ENCODE results near the gene MAPKAPK5. TPM values are rescaled to one million over a fixed set of nuclear protein-coding genes. Genes with fewer than 3 reads are reported as not detected.

Gene MAPKAPK5
- total and polyA plus RNA-seq, 2 of the 13 experiments (the other 11 are each of a cell fraction or from before 2014, with no cell fraction given), result 43.2 to 58.2 TPM

DNA sequence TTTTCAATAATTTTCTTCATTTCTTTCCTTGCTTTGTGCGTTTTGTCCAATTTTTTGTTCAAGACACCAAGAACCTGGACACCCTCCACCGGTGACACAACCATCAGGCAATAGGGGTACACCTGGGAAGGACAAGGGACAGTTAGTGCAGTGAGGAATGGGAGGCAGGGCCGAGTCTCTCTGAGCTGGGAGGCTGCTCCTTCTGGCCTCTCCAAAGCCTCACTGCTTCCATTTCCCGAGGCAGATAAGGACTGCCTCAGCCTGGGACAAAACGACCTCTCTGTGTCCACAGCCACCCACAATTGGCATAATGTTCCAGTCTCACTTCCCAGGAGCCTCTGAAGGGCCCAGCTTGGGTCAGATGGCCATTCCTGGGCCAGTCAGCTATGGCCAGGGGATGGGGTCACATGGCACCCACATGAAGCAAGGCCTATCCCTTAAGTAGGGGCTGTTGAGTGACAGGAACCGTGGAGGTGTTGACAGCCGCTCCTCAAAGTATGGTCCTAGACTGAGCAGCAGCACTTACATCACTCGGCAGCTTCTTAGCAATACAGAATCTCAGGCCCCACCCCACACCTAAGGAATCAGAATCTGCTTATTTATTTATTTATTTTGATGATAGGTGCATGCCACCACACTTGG, 13.6 kb upstream of the MAPKAPK5 start:
- 66% methylated on average over 6 of the region's 8 CpGs for WGBS (ENCODE audit: low lambda C conversion rate)
- DNase-seq (ENCODE audit: low spot score) (no peak), FAIRE-seq (no peak), ATAC-seq (no peak; the same call in 1 of the 3 replicates)
- H3K27me3 ChIP-seq (ENCODE audit: control insufficient read depth in 1 of 2, insufficient read depth in 2 of 2, low read length in 2 of 2), result no peaks in the 10 kb centered on the region
- intact Hi-C loops (cut with micrococcal nuclease; ENCODE audit: unreplicated experiment) (no loop called here), in situ Hi-C loops (cut with HindIII; ENCODE audit: extremely low pct_ligation_motif_present, low pct_unique_long_range_greater_than_20kb) (no loop called here)
- H3K4me1 ChIP-seq (ENCODE audit: insufficient read depth, low read length), result peaks cover 8% of the 10 kb centered on the region; the same call in 1 of the 2 replicates
- no peaks in the 10 kb centered on the region for H3K36me3 ChIP-seq (replicated peaks in 1 of 2; ENCODE audit: control insufficient read depth in 1 of 2, insufficient read depth in 2 of 2, low read length in 2 of 2)
- H3K9ac ChIP-seq (ENCODE audit: insufficient read depth, low read depth, low read length), result no peak overlapping the region
- no peak overlapping the region for H3K27ac ChIP-seq (ENCODE audit: extremely low read length, insufficient read depth, low read length)
- H3K4me2 ChIP-seq (ENCODE audit: low read depth, low read length), result peak overlapping the region; percentile 55
- CTCF ChIA-PET (ENCODE audit: low intra/inter-chr PET ratio, low total read pairs), result no interaction called here
- no peaks in the 10 kb centered on the region for H4K20me1 ChIP-seq (ENCODE audit: insufficient read depth, low read length)
- H2AFZ ChIP-seq (ENCODE audit: low read length), result no peak overlapping the region
- no peaks in the 10 kb centered on the region for H3K79me2 ChIP-seq (ENCODE audit: insufficient read depth, low read length)
- no peaks in the 10 kb centered on the region for H3K9me3 ChIP-seq (ENCODE audit: low read length)
- H3K4me3 ChIP-seq (replicated peaks in 1 of 3; ENCODE audit: insufficient read depth in 1 of 3, low read depth in 2 of 3, low read length in 3 of 3), result no peak overlapping the region; a peak in 1 of 6 replicates
- POLR2A ChIA-PET, result no interaction called here
- no TSS peak for BruUV-seq (replicated peaks)
- TF ChIP-seq NR2C2 (CRISPR knock-in tag; IDR thresholded peaks at IDR 0.05; ENCODE audit: borderline replicate concordance) (no peak), HNF4A (CRISPR knock-in tag; IDR thresholded peaks at IDR 0.05) (no peak), ZNF619 (CRISPR knock-in tag; IDR thresholded peaks at IDR 0.05) (no peak), ZNF598 (CRISPR knock-in tag; IDR thresholded peaks at IDR 0.05; ENCODE audit: borderline replicate concordance) (no peak), ZIK1 (CRISPR knock-in tag; IDR thresholded peaks at IDR 0.05; ENCODE audit: borderline replicate concordance, low read depth) (no peak), ZNF530 (CRISPR knock-in tag; IDR thresholded peaks at IDR 0.05; ENCODE audit: low read depth) (no peak), HNRNPUL1 (IDR thresholded peaks at IDR 0.05; ENCODE audit: low read depth, low read length) (no peak), BHLHE40 (IDR thresholded peaks at IDR 0.05; ENCODE audit: low read length) (no peak), ZNF282 (IDR thresholded peaks at IDR 0.05; ENCODE audit: partially characterized antibody) (no peak), ZNF10 (CRISPR knock-in tag; IDR thresholded peaks at IDR 0.05; ENCODE audit: borderline replicate concordance, low read depth) (no peak), ZNF713 (CRISPR knock-in tag; IDR thresholded peaks at IDR 0.05) (no peak), ZNF3 (CRISPR knock-in tag; IDR thresholded peaks at IDR 0.05) (no peak), ZFP62 (CRISPR knock-in tag; IDR thresholded peaks at IDR 0.05) (no peak), ZFP41 (CRISPR knock-in tag; IDR thresholded peaks at IDR 0.05; ENCODE audit: borderline replicate concordance) (no peak), GRHL1 (CRISPR knock-in tag; conservative IDR thresholded peaks at IDR 0.05) (no peak)
- TF ChIP-seq, protein P1, sequence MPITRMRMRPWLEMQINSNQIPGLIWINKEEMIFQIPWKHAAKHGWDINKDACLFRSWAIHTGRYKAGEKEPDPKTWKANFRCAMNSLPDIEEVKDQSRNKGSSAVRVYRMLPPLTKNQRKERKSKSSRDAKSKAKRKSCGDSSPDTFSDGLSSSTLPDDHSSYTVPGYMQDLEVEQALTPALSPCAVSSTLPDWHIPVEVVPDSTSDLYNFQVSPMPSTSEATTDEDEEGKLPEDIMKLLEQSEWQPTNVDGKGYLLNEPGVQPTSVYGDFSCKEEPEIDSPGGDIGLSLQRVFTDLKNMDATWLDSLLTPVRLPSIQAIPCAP (CRISPR knock-in tag; IDR thresholded peaks at IDR 0.05; ENCODE audit: low read depth), result no peak
- TF ChIP-seq, protein P2, sequence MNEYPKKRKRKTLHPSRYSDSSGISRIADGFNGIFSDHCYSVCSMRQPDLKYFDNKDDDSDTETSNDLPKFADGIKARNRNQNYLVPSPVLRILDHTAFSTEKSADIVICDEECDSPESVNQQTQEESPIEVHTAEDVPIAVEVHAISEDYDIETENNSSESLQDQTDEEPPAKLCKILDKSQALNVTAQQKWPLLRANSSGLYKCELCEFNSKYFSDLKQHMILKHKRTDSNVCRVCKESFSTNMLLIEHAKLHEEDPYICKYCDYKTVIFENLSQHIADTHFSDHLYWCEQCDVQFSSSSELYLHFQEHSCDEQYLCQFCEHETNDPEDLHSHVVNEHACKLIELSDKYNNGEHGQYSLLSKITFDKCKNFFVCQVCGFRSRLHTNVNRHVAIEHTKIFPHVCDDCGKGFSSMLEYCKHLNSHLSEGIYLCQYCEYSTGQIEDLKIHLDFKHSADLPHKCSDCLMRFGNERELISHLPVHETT (CRISPR knock-in tag; conservative IDR thresholded peaks at IDR 0.05), result no peak
- TF ChIP-seq, protein P3, sequence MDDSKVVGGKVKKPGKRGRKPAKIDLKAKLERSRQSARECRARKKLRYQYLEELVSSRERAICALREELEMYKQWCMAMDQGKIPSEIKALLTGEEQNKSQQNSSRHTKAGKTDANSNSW (CRISPR knock-in tag; IDR thresholded peaks at IDR 0.05; ENCODE audit: borderline replicate concordance), result no peak

All from HepG2 (cell line).